Measurements from ENCODE around the gene BCAS3. TPM values are rescaled to one million over a fixed set of nuclear protein-coding genes. Genes with fewer than 3 reads are reported as not detected.

The BCAS3 gene
- total RNA-seq, 1 experiment from 2014 or later, result 14.4 TPM

- intact Hi-C loops (cut with micrococcal nuclease; ENCODE audit: unreplicated experiment), result no loop called here
- DNase-seq (ENCODE audit: low spot score), result no peak
- ChIA-PET POLR2A (ENCODE audit: low non-redundant PET) (no interaction called here), CTCF (no interaction called here)
- TF ChIP-seq CTCF (conservative IDR thresholded peaks at IDR 0.05; ENCODE audit: low read depth, low read length) (no peak), EZH2 (IDR thresholded peaks at IDR 0.05; ENCODE audit: borderline replicate concordance, low read depth, low read length, poor library complexity, severe bottlenecking) (no peak)
- Histone ChIP-seq H3K27me3 (replicated peaks; ENCODE audit: insufficient read depth, low read depth, low read length, poor library complexity) (no peaks in the 10 kb centered on the region), H3K27ac (ENCODE audit: low read depth, low read length, poor library complexity, severe bottlenecking) (no peak overlapping the region), H3K4me1 (ENCODE audit: insufficient read depth, low read length, poor library complexity, severe bottlenecking) (no peaks in the 10 kb centered on the region), H3K4me3 (ENCODE audit: low read depth, low read length, poor library complexity, severe bottlenecking) (no peak overlapping the region), H3K36me3 (ENCODE audit: insufficient read depth, low read length, poor library complexity, severe bottlenecking) (no peaks in the 10 kb centered on the region), H3K9me3 (ENCODE audit: low read depth, low read length, poor library complexity, severe bottlenecking) (no peaks in the 10 kb centered on the region)
- no TSS peak for BruUV-seq (replicated peaks)
These were observed 395.5 kb downstream of the BCAS3 start for GRCh38 chr17:61073131-61073530.

GRCh38 chr17:61073799-61074513 lies 396.3 kb downstream of the BCAS3 start:
- POLR2A ChIA-PET (ENCODE audit: low non-redundant PET), result no interaction called here
- H3K27me3 ChIP-seq (replicated peaks; ENCODE audit: insufficient read depth, low read depth, low read length, poor library complexity), result no peaks in the 10 kb centered on the region
- TF ChIP-seq EZH2 (IDR thresholded peaks at IDR 0.05; ENCODE audit: borderline replicate concordance, low read depth, low read length, poor library complexity, severe bottlenecking) (no peak), CTCF (conservative IDR thresholded peaks at IDR 0.05; ENCODE audit: low read depth, low read length) (no peak)

GRCh38 chr17:61075988-61076387 lies 398.3 kb downstream of the BCAS3 start:
- ChIA-PET CTCF (no interaction called here), POLR2A (ENCODE audit: low non-redundant PET) (no interaction called here)
- no peaks in the 10 kb centered on the region for H3K36me3 ChIP-seq (ENCODE audit: insufficient read depth, low read length, poor library complexity, severe bottlenecking)
- TF ChIP-seq EZH2 (IDR thresholded peaks at IDR 0.05; ENCODE audit: borderline replicate concordance, low read depth, low read length, poor library complexity, severe bottlenecking) (no peak), CTCF (conservative IDR thresholded peaks at IDR 0.05; ENCODE audit: low read depth, low read length) (no peak)
- BruUV-seq (replicated peaks), result no TSS peak
- intact Hi-C loops (cut with micrococcal nuclease; ENCODE audit: unreplicated experiment), result no loop called here
- H3K4me3 ChIP-seq (ENCODE audit: low read depth, low read length, poor library complexity, severe bottlenecking), result no peak overlapping the region
- DNase-seq (ENCODE audit: low spot score), result no peak
- H3K4me1 ChIP-seq (ENCODE audit: insufficient read depth, low read length, poor library complexity, severe bottlenecking), result no peaks in the 10 kb centered on the region
- H3K27me3 ChIP-seq (replicated peaks; ENCODE audit: insufficient read depth, low read depth, low read length, poor library complexity), result no peaks in the 10 kb centered on the region
- H3K9me3 ChIP-seq (ENCODE audit: low read depth, low read length, poor library complexity, severe bottlenecking), result no peaks in the 10 kb centered on the region
- no peak overlapping the region for H3K27ac ChIP-seq (ENCODE audit: low read depth, low read length, poor library complexity, severe bottlenecking)

More at GRCh38 chr17:61073799-61074513, 396.3 kb downstream of the BCAS3 start:
- H3K27ac ChIP-seq (ENCODE audit: low read depth, low read length, poor library complexity, severe bottlenecking), result no peak overlapping the region
- DNase-seq (ENCODE audit: low spot score), result no peak
- no peak overlapping the region for H3K4me3 ChIP-seq (ENCODE audit: low read depth, low read length, poor library complexity, severe bottlenecking)
- no peaks in the 10 kb centered on the region for H3K36me3 ChIP-seq (ENCODE audit: insufficient read depth, low read length, poor library complexity, severe bottlenecking)
- H3K9me3 ChIP-seq (ENCODE audit: low read depth, low read length, poor library complexity, severe bottlenecking), result no peaks in the 10 kb centered on the region
- no peaks in the 10 kb centered on the region for H3K4me1 ChIP-seq (ENCODE audit: insufficient read depth, low read length, poor library complexity, severe bottlenecking)
- no TSS peak for BruUV-seq (replicated peaks)
- CTCF ChIA-PET, result no interaction called here
- intact Hi-C loops (cut with micrococcal nuclease; ENCODE audit: unreplicated experiment), result no loop called here

Data from A673 (cell line).